Ascending aorta (tissue), 2 donors: Measurements from ENCODE around the gene TGFA. TPM values are rescaled to one million over a fixed set of nuclear protein-coding genes. Genes with fewer than 3 reads are reported as not detected.

ENCODE experiments used
- DNase-seq, 2 donors: peaks; one replicate each; pipeline ENCODE4 v3.0.0-alpha.2; 2019; ENCODE audit warnings: low spot score in 2 of 2
- H3K27ac ChIP-seq, 2 donors: fragments of 200-600 bp; sonication (generic); one replicate each; pipeline ENCODE4 v1.5.1; 2016 to 2017; ENCODE audit warnings: mild to moderate bottlenecking in 1 of 2
- H3K27me3 ChIP-seq: fragments of 200-600 bp; sonication (generic); one replicate; pipeline ENCODE4 v1.5.1; 2017
- H3K36me3 ChIP-seq, 2 donors: fragments of 200-600 bp; sonication (generic); one replicate each; pipeline ENCODE4 v1.5.1; 2016
- H3K4me1 ChIP-seq, 2 donors: fragments of 200-600 bp; sonication (generic); one replicate each; pipeline ENCODE4 v1.5.1; 2016 to 2017; ENCODE audit warnings: mild to moderate bottlenecking in 1 of 2
- H3K4me3 ChIP-seq, 2 donors: fragments of 200-600 bp; sonication (generic); one replicate each; pipeline ENCODE4 v1.5.1; 2016 to 2017; ENCODE audit warnings: mild to moderate bottlenecking in 1 of 2
- H3K9me3 ChIP-seq, 2 donors: fragments of 200-600 bp; sonication (generic); one replicate each; pipeline ENCODE4 v1.5.1; 2016
- CTCF ChIP-seq, 3 experiments: fragments of 200-600 bp in 2 of 3; fragments of 450-650 bp in 1 of 3; sonication (generic) in 2 of 3; IDR thresholded peaks; one replicate each; pipeline ENCODE4 v1.5.1; 2016 to 2019; ENCODE audit warnings: antibody characterized with exemption in 3 of 3, mild to moderate bottlenecking in 1 of 3, moderate library complexity in 1 of 3
- intact Hi-C: fragments of 100-400 bp; cut with DNase I; formaldehyde crosslinking; loops from one replicate; pipeline ENCODE4 v1.15.1; 2023
- total RNA-seq: library from RNA; depleted of rRNA; stranded (reverse); fragments of >200 nt; gene quantifications from one replicate; pipeline ENCODE4 v1.1.0, GENCODE V29; 2016

Gene TGFA
- total RNA-seq, 1 donor from 2014 or later, result 1.8 TPM

- intact Hi-C loops, result no loop called here
- H3K4me1 ChIP-seq, result no peaks in the 10 kb centered on the region
- no peak for TF ChIP-seq CTCF (IDR thresholded peaks at IDR 0.05)
- H3K27me3 ChIP-seq, result no peaks in the 10 kb centered on the region
- no peak overlapping the region for H3K27ac ChIP-seq
- no peaks in the 10 kb centered on the region for H3K36me3 ChIP-seq
- DNase-seq, result no peak
- no peaks in the 10 kb centered on the region for H3K9me3 ChIP-seq
- H3K4me3 ChIP-seq, result no peak overlapping the region
Observed at GRCh38 chr2:70426341-70426740, 127.3 kb downstream of the TGFA start.

GRCh38 chr2:70425682-70426301 is 127.8 kb downstream of the TGFA start:
- Histone ChIP-seq H3K9me3 (no peaks in the 10 kb centered on the region), H3K36me3 (no peaks in the 10 kb centered on the region), H3K4me3 (no peak overlapping the region), H3K27me3 (no peaks in the 10 kb centered on the region), H3K27ac (no peak overlapping the region), H3K4me1 (no peaks in the 10 kb centered on the region)
- intact Hi-C loops, result no loop called here
- no peak for TF ChIP-seq CTCF (IDR thresholded peaks at IDR 0.05)
- no peak for DNase-seq

- Histone ChIP-seq H3K4me1 (no peaks in the 10 kb centered on the region), H3K36me3 (no peaks in the 10 kb centered on the region), H3K27me3 (no peaks in the 10 kb centered on the region), H3K4me3 (no peak overlapping the region), H3K27ac (no peak overlapping the region), H3K9me3 (no peaks in the 10 kb centered on the region)
- no peak for TF ChIP-seq CTCF (IDR thresholded peaks at IDR 0.05)
- intact Hi-C loops, result no loop called here
- DNase-seq, result no peak
Observed at GRCh38 chr2:70420740-70421139, 132.9 kb downstream of the TGFA start.

- Histone ChIP-seq H3K27me3 (no peaks in the 10 kb centered on the region), H3K4me1 (no peaks in the 10 kb centered on the region), H3K4me3 (no peak overlapping the region), H3K36me3 (no peaks in the 10 kb centered on the region), H3K27ac (no peak overlapping the region), H3K9me3 (no peaks in the 10 kb centered on the region)
- DNase-seq, result no peak
- intact Hi-C loops, result no loop called here
- TF ChIP-seq CTCF (IDR thresholded peaks at IDR 0.05), result no peak
Observed at GRCh38 chr2:70420143-70420542, 133.5 kb downstream of the TGFA start.

GRCh38 chr2:70418514-70418913 is 135.1 kb downstream of the TGFA start:
- no peaks in the 10 kb centered on the region for H3K9me3 ChIP-seq
- H3K27me3 ChIP-seq, result no peaks in the 10 kb centered on the region
- no peak overlapping the region for H3K4me3 ChIP-seq
- no peaks in the 10 kb centered on the region for H3K36me3 ChIP-seq
- no peak for TF ChIP-seq CTCF (IDR thresholded peaks at IDR 0.05)
- no peaks in the 10 kb centered on the region for H3K4me1 ChIP-seq
- no peak overlapping the region for H3K27ac ChIP-seq
- no peak for DNase-seq
- intact Hi-C loops, result no loop called here

- DNase-seq, result no peak
- no peaks in the 10 kb centered on the region for H3K9me3 ChIP-seq
- H3K27me3 ChIP-seq, result no peaks in the 10 kb centered on the region
- no peak overlapping the region for H3K4me3 ChIP-seq
- no peak for TF ChIP-seq CTCF (IDR thresholded peaks at IDR 0.05)
- no peaks in the 10 kb centered on the region for H3K4me1 ChIP-seq
- H3K36me3 ChIP-seq, result no peaks in the 10 kb centered on the region
- H3K27ac ChIP-seq, result no peak overlapping the region
- intact Hi-C loops, result no loop called here
Observed at GRCh38 chr2:70417011-70417410, 136.6 kb downstream of the TGFA start.
